RCC 7860 (cell line): ENCODE results near the gene AFDN.
A peak's percentile ranks its signal among the peaks of the same experiment; 100 is the strongest.

Experiments
- DNase-seq: peaks from one replicate; pipeline ENCODE4 v3.0.0-alpha.2; 2015; ENCODE audit warnings: low spot score
- FAIRE-seq: peaks from 2 replicates; lab custom pipeline; 2012; peaks lifted over from hg19 to GRCh38; lab: Jason Lieb, UNC

AFDN gene

DNA sequence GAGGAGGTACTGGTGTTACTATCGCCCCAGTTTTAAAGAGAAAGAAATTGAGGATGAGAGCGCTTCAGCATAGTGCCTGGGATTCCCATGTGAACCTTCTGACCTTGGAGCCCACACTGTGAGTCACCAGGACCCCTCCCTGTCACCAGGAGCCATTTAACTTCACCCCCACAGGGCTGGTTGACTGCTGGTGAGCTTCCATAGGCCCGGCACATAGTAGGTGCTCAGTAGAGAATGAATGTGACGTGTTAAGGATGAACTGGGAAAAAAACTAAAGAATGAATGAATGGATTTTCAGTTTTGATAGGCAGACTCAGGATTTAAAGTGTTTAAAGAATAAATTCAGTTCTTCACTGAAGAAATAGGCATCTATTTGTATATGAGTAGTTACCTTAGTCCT is 117.4 kb downstream of the AFDN start:
- DNase-seq (no peak), FAIRE-seq (no peak)

DNA sequence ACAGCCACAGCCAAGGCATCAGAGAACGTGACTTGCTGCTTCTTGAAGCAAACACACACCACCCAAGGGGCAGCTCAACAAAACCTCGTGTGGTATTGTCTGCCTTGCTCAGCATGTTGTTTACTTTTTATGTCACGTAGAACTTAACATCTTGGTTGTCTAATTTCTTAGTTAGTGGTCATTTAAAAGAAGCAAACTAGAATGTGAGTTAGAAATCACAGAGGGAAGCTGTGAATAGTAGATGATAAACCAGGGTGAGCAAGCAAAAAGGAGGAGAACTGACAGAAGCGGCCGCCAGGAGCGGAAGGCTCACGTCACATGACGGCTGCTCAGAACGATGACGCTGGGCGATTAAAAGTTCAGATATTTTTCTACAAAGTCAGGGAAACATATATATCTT is 119.3 kb downstream of the AFDN start:
- FAIRE-seq, result peak; percentile 51
- peak; percentile 42 for DNase-seq

DNA sequence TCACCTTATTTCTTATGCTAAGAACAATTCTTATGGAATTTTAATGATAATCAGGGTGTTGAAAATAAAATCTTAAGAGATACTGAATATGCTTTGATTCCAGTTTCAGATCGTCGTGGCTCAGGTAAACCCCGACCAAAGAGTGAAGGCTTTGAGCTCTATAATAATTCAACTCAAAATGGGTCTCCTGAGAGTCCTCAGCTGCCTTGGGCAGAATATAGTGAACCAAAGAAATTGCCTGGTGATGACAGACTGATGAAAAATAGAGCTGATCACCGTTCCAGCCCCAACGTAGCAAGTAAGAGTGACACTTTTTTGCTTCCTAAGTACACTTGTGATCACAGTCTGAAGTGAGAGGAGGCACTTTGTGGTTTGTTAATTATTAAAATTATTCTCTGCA is 119.9 kb downstream of the AFDN start:
- DNase-seq (no peak), FAIRE-seq (no peak)

DNA sequence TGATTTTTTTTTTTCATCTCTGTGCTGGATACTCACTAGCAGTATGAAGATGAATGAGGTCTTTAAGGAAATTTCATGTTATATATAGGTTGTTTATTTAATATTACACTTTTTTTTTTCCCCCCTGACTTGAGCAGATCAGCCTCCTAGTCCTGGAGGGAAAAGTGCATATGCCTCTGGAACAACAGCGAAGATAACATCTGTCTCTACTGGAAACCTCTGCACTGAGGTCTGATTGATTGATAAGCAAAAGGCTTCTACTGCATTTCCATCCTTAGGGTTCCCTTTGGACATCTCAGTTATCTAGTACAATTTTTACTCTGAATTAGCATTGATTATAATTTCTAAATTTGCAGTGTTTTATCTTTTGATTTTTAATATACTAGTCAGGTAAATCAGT is 121.0 kb downstream of the AFDN start:
- DNase-seq, result no peak
- no peak for FAIRE-seq

DNA sequence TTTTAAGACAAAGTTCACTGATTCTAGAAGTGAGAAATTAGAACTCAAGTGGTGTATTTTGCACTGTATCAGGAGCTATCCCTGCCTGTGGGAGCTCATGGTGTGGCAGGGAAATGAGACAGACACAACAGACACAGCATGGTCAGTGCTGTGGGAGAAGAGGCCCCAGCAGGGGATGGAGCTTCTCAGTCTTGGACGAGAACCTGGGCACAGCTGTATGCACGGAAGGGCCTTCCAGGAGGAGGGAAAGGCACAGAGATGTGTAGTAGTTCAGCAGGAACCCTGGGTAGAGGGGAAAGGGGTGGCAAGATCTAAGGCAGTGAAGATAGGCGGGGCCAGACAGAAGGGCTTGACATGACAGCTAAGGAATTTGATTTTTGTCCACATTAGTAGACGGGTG is 122.0 kb downstream of the AFDN start:
- FAIRE-seq (no peak), DNase-seq (no peak)

DNA sequence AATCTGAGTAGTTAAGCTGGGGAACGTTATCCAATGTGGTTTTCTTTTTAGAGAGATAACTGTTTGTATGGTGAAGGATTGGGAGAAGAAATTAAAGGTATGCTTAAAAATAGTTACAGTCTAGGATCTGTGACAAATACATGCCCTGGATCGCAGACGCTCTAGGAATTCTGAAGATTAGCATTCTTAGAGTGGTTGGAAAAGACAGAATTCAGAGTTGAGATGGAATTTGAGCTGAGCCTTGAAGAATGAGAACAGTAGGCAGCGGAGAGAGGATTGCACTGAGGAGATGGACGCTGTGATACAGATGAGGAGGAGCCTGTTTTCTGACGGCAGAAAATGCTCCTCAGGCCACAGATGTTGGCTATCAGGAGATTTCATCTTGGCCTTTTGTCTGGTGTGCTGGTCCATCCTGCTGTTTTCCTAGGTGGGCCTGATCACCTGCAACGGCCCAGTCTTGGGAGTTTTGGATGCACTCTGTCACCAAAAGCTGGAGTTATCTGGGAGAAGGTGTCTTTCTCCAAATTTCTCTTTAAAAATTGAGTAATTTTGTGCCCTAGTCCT is 122.5 kb downstream of the AFDN start:
- DNase-seq (no peak), FAIRE-seq (no peak)

DNA sequence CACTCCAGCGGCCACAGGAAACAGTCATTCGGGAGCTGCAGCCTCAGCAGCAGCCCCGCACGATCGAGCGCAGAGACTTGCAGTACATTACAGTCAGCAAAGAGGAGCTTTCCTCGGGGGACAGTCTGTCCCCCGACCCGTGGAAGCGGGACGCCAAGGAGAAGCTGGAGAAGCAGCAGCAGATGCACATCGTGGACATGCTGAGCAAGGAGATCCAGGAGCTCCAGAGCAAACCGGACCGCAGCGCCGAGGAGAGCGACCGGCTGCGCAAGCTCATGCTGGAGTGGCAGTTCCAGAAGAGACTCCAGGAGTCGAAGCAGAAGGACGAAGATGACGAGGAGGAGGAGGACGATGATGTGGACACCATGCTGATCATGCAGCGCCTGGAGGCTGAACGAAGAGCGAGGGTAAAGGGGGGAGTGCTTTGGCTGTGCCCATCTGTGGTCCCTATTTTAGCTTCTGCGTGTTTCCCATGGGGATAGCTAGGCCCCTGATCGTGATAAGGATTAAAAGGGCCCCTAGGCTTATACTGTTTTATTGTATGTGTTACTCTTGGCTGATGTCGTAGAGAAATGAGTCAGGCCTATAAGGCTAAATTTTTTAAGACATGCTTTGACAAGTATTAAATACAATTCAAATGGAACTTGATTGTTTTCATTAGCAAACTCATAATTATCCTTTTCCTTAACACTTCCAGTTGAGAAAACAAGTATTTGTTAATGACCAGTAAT is 125.2 kb downstream of the AFDN start:
- DNase-seq (no peak), FAIRE-seq (no peak)

DNA sequence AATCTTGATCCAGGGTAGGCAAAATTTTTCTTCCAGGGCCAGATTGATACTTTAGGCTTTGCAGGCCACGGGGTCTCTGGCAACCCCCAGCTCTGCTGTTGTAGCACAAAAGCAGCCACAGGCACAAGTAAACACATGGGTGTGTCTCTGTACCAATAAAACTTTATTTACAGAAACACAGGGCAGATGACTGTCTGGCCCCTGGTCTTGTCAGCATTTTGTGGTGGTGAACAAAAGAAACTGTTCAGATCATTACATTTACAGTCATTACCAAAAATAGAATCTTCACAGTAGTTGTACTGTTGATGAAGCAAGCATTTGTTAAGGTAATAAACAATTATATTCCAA is 125.8 kb downstream of the AFDN start:
- FAIRE-seq, result no peak
- DNase-seq, result no peak

DNA sequence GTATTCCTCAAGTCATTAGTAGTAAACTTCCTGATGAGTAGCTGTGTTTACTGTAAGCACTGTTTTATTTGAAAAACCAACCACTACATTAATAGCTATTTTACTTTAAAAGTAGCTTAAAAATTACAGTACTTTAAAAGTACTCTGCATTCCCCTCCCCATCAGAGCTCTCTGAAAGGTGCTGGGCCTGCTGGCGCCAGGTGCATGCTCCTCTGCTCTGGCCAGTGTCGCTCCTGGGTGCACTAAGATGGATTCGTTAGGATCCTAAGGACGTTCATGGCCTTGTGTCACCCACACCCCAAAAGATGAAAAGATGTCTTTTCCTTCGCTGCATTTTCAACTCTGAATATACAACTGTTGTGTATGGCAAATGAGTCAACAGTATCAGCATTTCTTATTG is 126.8 kb downstream of the AFDN start:
- DNase-seq (no peak), FAIRE-seq (no peak)

DNA sequence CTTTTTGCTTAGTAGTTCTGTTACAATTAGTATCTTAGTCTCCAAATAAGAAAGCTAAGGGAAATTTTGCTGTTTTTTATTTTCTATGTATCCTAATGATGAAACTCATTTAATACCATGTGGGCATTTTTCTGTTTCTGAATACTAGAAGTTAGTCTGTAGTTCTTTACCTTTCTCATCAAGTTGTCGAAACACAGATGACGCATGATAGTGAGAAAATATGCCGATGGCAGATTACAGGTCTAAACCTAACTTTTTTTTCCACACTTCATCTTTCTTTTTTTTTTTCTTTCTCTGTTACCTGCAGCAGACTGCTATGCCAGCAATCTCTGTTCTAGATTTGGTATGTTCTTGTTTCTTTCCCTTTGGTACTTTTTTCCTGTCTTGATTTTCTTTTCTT is 127.4 kb downstream of the AFDN start:
- no peak for DNase-seq
- no peak for FAIRE-seq

DNA sequence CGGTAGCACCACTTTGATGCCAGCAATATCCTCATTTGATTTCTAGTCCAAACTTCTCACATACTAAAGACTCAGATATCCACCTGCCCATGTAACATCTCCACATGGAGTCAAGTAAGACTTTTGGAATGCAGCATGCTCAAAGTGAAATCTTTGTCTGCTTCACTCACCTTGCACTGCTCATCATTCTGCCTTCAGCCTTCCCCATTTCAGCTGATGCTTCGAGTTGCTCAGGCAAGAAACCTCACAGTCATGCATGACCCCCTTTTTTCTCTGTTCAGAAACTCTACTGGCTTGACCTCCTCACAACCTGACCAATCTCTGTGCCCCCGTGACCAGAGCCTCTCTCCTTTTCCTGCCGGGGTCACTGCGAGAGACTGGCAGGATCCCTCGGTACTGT is 129.8 kb downstream of the AFDN start:
- no peak for DNase-seq

DNA sequence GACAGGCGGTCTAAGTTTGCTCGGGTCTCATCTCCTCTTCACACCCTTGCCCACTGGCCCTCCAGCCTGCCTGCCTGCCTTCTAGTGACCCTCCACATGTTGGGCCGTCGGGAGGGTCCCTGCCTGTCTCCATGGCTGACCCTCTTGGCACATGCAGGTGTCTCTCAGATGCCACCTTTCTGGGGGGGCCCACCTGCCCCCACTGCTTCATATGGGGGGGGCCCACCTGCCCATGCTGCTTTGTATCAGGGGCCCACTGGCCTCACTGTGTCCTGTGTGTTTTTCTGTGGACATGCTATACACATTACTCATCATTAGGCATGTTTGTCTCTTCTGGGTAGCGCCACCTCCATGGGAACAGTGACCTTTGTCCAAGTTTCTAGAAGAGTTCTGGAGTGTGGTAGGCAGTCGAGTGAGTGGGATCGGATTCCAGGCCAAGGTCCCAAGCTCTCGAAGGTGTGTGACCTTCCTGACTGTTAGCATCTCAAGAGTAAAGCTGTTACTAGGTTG is 130.3 kb downstream of the AFDN start:
- FAIRE-seq, result no peak
- DNase-seq, result peak; percentile 16

More for the DNA sequence above, 129.8 kb downstream of the AFDN start:
- no peak for FAIRE-seq

DNA sequence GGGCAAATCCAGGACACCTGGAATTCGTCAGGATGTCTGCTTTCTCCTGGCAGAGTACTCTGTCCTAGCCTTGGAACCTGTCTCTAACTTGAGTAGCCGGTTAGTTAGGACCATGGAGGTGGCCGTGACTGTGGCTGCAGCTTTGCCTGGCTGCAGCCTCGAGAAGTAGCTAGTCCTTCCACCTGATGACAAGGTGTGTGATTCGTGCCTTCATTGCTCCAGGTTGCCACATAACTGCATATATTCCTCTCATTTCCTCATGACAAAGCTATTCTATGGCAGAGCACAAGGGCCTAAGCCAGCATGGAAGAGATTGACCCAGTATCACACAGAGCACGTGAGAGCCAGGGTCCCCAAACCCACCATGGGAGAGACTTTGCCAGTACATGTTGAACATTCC is 130.9 kb downstream of the AFDN start:
- DNase-seq, result no peak
- FAIRE-seq, result no peak

DNA sequence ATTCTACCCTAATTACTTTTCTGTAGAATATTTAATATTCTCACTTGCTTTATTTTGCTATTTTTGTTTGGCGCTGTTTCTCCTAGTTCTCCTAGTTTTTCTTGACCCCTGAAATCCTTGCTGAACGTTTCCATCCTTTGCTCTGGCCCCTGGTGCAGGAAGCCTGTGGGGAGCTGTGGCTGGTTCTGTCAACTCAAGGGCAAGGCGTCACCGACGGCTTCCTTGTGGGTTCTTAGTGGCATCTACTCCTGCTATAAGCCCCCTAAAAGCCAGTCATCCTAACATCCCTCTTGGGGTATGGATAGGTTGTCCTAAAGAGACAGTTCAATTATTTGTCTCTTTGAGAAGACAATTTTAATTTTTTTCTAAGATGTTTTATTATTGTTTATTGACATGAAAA is 133.9 kb downstream of the AFDN start:
- no peak for DNase-seq
- FAIRE-seq, result no peak

DNA sequence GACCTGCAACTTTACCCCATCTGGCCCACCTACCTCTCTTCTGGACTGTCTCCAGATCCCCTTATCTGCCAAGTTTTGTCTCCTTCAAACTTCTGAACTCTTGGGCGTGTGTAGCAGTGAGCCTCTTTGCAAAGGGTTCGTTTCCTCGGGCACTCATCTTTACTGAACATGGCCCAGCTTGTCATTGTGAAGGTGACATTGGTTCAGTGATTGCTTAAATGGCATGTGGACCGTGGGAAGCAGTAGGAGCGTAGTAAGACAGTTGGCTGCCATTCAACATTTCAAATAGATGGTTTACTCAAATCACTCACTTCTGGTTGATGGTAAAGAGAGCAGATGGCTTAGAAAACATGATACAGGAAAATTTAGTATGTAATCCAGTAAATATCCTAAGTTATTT is 136.0 kb downstream of the AFDN start:
- FAIRE-seq, result no peak
- no peak for DNase-seq

DNA sequence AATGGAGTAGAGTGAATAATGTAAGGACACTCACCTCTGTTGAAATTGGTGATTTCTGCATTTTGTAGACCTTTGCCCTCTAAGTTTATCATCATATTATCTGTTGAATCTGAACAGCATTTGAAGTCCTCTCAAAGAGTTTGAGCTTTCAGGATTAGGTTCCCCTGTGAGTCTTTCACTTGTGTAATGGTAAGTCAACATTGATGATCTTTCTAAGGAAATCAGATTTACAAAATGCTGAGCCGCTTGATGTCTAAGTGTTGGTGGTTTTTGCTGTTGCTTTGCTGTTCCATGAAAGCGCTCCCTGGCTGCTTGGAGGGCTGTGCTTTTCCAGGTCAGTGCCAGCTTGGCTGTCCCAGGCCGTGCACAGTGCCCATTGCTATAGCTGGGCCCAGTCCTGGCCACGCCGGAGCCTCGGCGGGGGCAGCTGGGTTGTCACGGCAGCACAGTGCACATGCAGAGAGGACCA is 136.9 kb downstream of the AFDN start:
- FAIRE-seq, result no peak
- no peak for DNase-seq

DNA sequence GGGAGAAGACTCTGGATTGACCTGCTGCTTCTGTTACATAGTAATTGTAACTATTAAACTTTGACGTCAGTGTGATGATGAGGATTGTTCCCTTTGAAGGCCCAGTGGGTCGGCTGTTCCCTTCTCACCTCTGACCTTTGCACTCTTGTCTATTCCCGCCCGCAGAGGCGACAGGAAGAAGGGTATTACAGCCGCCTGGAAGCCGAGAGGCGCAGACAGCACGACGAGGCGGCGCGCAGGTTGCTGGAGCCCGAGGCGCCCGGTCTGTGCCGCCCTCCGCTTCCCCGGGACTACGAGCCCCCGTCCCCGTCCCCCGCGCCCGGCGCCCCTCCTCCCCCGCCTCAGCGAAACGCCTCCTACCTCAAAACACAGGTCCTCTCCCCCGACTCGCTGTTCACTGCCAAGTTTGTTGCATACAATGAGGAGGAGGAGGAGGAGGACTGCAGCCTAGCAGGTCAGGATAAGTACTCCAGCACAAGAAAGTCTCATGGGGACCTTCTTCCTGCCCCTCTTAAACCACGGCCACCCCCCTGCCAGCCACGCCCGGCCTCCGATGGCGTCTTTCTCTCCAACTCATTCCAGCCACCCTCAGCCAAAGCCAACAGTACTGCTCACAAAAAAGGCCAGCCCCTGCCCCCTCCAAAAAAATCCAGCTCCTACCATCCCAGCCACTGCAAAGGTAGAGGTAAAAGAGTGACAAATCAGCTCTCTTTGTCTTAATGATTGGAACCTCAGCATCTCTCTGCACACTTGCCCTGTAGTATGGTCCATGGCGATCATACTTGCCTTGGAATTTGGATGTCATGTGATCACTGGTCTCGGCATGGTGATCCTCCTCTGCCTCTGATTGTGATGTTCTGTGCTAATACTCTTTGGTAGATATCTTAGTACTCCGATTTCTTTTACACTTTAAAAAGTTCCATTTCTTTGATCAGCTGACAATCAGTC is 139.2 kb downstream of the AFDN start:
- DNase-seq (no peak), FAIRE-seq (no peak)

DNA sequence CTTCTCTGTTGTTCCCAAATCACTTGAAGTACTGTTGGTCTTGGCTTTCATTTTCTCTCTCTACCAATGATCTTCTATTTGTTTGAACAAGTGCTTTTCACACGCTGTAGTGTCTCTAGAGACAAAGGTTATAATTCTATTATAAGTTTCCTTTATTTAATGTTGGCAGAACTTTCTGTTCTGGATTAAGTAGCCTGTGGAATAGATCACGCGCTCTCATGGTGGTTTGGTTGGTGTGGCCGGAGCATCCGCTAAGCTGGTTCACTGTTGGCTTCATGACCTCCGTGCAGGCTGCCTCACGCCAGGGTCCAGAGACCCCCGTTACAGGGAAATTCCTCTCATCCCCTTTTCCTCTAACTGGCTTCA is 139.8 kb downstream of the AFDN start:
- DNase-seq (no peak), FAIRE-seq (no peak)

DNA sequence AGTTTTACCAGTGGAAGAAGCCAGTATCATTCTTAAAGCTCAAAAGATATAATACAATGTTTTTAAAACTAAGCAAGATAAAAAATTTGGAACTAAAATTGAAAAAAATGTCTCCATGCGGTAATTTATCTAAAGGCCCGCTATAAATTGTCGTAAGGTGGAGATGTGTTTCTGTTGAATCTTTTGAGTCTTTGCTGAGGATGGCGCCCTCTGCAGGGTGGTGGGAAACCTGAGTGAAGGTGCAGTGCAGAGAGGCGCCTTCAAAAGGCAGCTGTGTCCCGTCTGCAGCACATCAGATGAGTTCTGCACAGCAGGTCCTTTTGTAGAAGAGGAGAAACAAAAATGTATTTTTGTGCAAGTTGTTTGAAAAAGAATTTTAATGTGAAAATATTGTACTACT is 141.4 kb downstream of the AFDN start:
- no peak for DNase-seq
- FAIRE-seq, result no peak

DNA sequence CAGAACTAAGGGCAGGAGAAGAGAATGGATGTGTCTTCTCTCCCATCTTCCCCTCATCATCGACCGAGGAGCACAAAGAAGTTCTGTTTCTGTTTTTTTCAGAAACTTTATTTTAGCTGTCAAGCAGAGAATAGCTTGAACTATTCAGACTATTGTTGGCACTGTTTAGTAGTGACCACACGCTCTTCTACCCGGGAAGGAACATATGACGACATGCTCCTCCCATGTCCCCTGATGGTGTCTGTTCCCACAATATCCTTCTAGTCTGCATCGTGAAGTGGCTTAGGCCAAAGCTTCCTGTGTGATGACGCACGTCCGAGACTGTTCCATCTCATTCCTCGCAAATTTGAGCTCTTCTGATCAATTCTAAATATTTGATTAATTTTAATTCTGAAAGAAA is 143.5 kb downstream of the AFDN start:
- no peak for FAIRE-seq
- DNase-seq, result no peak

DNA sequence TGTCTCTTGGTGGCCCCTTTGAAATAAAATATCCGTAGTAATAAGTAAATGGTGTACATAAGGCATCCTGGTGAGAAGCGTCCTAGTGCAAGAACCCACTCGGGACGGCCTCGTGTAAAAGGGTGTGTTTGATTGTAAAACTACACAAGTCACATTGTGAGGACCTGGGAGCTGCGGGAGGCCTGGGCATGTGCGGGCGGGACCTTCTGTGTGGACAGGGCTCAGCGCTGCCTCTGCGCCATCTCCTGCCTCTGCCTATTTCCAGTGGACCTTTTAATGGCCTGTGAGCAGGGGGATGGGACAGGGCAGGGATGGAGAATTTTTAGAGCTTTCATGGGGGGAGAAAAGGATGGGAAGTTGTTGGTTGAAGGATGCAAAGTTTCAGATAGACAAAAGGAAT is 145.5 kb downstream of the AFDN start:
- no peak for FAIRE-seq
- no peak for DNase-seq
